ENCODE data around the gene LRTM1. TPM values are rescaled to one million over a fixed set of nuclear protein-coding genes. Genes with fewer than 3 reads are reported as not detected.

The LRTM1 gene
- total RNA-seq (not detected), polyA plus RNA-seq (not detected)
- long read RNA-seq, donor 1, partial matches to known transcripts = 0 of 1 reads
- long read RNA-seq, donor 1, other reads (novel, unspliced or antisense) = 1 of 1 reads
- long read RNA-seq, donor 2 = 0 reads
- long read RNA-seq, donor 3 = 0 reads

GRCh38 chr3:54928046-54928770, at the start of gene LRTM1:
Gene LRTM1, minus strand, starts transcription at chr3:54928059. Its CDS starts 148 bp downstream, at chr3:54927911.
- intact Hi-C loops (cut with DNase I) = no loop called here
- H3K27ac ChIP-seq = no peak within 1 kb of the TSS
- peaks cover 0 to 9% (median 0%) of the 10 kb centered on the region in 12 donors for H3K4me1 ChIP-seq
- no peak within 1 kb of the TSS for H3K4me3 ChIP-seq
- 72 to 81% (median 78%) methylated on average over 14 of the region's 14 CpGs for WGBS, 4 donors
- H3K27me3 ChIP-seq = no peaks in the 10 kb centered on the region
- ATAC-seq = no peak
- H3K9me3 ChIP-seq = no peaks in the 10 kb centered on the region
- TF ChIP-seq CTCF (IDR thresholded peaks at IDR 0.05) = no peak
- no peak for TF ChIP-seq POLR2A (IDR thresholded peaks at IDR 0.05)
- DNase-seq = no peak
- H3K36me3 ChIP-seq = no peaks in the 10 kb centered on the region

- ATAC-seq (no peak), DNase-seq (no peak)
- H3K27ac ChIP-seq = no peak overlapping the region
- no peaks in the 10 kb centered on the region for H3K27me3 ChIP-seq
- H3K4me1 ChIP-seq = no peaks in the 10 kb centered on the region
- no peak for TF ChIP-seq POLR2A (IDR thresholded peaks at IDR 0.05)
- TF ChIP-seq CTCF (IDR thresholded peaks at IDR 0.05) = no peak
- intact Hi-C loops (cut with DNase I) = no loop called here
- H3K9me3 ChIP-seq = no peaks in the 10 kb centered on the region
- 92 to 98% (median 94%) methylated on average over 1 of the region's 1 CpG for WGBS, 4 donors
- no peaks in the 10 kb centered on the region for H3K36me3 ChIP-seq
- no peak overlapping the region for H3K4me3 ChIP-seq
These were observed 49.6 kb upstream of the LRTM1 start for GRCh38 chr3:54977439-54977838.

GRCh38 chr3:54970895-54971294, 43.0 kb upstream of the LRTM1 start:
- 31 to 61% (median 35%) methylated on average over 1 of the region's 1 CpG for WGBS, 4 donors
- TF ChIP-seq POLR2A (IDR thresholded peaks at IDR 0.05) (no peak), CTCF (IDR thresholded peaks at IDR 0.05) (no peak)

GRCh38 chr3:54969652-54970051, 41.8 kb upstream of the LRTM1 start:
- TF ChIP-seq POLR2A (IDR thresholded peaks at IDR 0.05) (no peak), CTCF (IDR thresholded peaks at IDR 0.05) (no peak)

More at GRCh38 chr3:54970895-54971294, 43.0 kb upstream of the LRTM1 start:
- no peaks in the 10 kb centered on the region for H3K9me3 ChIP-seq
- no peak overlapping the region for H3K4me3 ChIP-seq
- H3K4me1 ChIP-seq = peaks cover 0 to 28% (median 0%) of the 10 kb centered on the region in 12 donors
- no peak for ATAC-seq
- no peak overlapping the region for H3K27ac ChIP-seq
- no peaks in the 10 kb centered on the region for H3K27me3 ChIP-seq
- intact Hi-C loops (cut with DNase I) = no loop called here
- H3K36me3 ChIP-seq = no peaks in the 10 kb centered on the region
- no peak for DNase-seq

More at GRCh38 chr3:54969652-54970051, 41.8 kb upstream of the LRTM1 start:
- Histone ChIP-seq H3K4me3 (no peak overlapping the region), H3K36me3 (no peaks in the 10 kb centered on the region), H3K27me3 (no peaks in the 10 kb centered on the region), H3K4me1 (peaks cover 0 to 28% (median 0%) of the 10 kb centered on the region in 12 donors), H3K9me3 (no peaks in the 10 kb centered on the region), H3K27ac (no peak overlapping the region)
- no peak for DNase-seq
- no peak for ATAC-seq
- WGBS, 4 donors = 93 to 95% (median 95%) methylated on average over 3 of the region's 3 CpGs
- intact Hi-C loops (cut with DNase I) = no loop called here
